SK-N-SH treated with all-trans-retinoic acid at 6 μM for 48 hours (cell line): ENCODE results near the gene PIN4.

Experiments used
- BACH2 ChIP-seq: fragments of 250-450 bp; sonication (Bioruptor Pico); IDR thresholded peaks from 2 replicates; pipeline ENCODE4 v1.9.0; 2021; ENCODE audit warnings: mild to moderate bottlenecking, borderline replicate concordance
- GLIS3 ChIP-seq: fragments of 250-450 bp; sonication (Bioruptor Pico); IDR thresholded peaks from 2 replicates; pipeline ENCODE4 v1.5.0; 2020; ENCODE audit warnings: mild to moderate bottlenecking, moderate library complexity
- OSR1 ChIP-seq: fragments of 250-450 bp; sonication (Bioruptor Pico); IDR thresholded peaks from 2 replicates; pipeline ENCODE4 v1.8.0; 2022; ENCODE audit warnings: moderate library complexity, mild to moderate bottlenecking, inconsistent platforms
- ZC3H10 ChIP-seq: fragments of 250-450 bp; sonication (Bioruptor Pico); IDR thresholded peaks from 2 replicates; pipeline ENCODE4 v1.5.1; 2021; ENCODE audit warnings: mild to moderate bottlenecking, moderate library complexity
- ZFP3 ChIP-seq: fragments of 250-450 bp; sonication (Bioruptor Pico); IDR thresholded peaks from 2 replicates; pipeline ENCODE4 v1.5.0; 2020; ENCODE audit warnings: mild to moderate bottlenecking, moderate library complexity
- ZNF8 ChIP-seq: fragments of 450-650 bp; formaldehyde crosslinking; IDR thresholded peaks from 2 replicates; pipeline ENCODE4 v1.5.0; 2020; ENCODE audit warnings: mild to moderate bottlenecking, moderate library complexity
- TF ChIP-seq, protein P1 (sequence below): fragments of 250-450 bp; sonication (Bioruptor Pico); IDR thresholded peaks from 2 replicates; pipeline ENCODE4 v1.8.0; 2021; ENCODE audit warnings: low read depth, mild to moderate bottlenecking, moderate library complexity, borderline replicate concordance

DNA sequence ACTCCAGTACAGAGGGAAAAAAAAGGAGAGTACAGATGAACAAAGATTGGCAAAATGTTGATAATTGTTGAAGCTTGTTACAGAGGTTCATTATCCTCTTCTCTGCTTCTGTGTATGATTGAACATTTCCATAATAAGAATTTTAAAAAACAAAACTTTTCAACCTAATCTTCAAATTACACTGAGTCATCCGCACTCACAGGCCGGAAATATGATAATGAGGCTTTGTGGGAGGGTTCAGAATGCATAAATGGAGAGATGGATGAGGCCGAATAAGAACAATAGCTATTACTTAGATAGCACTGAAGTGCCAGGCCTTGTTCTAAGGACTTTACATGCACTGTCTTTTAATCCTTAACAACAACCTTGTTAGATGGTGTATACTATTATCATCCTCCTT lies 61.9 kb downstream of the PIN4 start:
- TF ChIP-seq ZFP3 (CRISPR knock-in tag) = no peak
- TF ChIP-seq, protein P1, sequence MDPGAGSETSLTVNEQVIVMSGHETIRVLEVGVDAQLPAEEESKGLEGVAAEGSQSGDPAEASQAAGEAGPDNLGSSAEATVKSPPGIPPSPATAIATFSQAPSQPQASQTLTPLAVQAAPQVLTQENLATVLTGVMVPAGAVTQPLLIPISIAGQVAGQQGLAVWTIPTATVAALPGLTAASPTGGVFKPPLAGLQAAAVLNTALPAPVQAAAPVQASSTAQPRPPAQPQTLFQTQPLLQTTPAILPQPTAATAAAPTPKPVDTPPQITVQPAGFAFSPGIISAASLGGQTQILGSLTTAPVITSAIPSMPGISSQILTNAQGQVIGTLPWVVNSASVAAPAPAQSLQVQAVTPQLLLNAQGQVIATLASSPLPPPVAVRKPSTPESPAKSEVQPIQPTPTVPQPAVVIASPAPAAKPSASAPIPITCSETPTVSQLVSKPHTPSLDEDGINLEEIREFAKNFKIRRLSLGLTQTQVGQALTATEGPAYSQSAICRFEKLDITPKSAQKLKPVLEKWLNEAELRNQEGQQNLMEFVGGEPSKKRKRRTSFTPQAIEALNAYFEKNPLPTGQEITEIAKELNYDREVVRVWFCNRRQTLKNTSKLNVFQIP = no peak
- no peak for TF ChIP-seq ZC3H10 (CRISPR knock-in tag)
- TF ChIP-seq OSR1 (CRISPR knock-in tag) = no peak
- TF ChIP-seq BACH2 (CRISPR knock-in tag) = no peak
- no peak for TF ChIP-seq GLIS3 (CRISPR knock-in tag)
- no peak for TF ChIP-seq ZNF8 (CRISPR knock-in tag)
